Left lung (tissue), 10 donors: Measurements from ENCODE around the gene TCAIM. TPM values are rescaled to one million over a fixed set of nuclear protein-coding genes. Genes with fewer than 3 reads are reported as not detected.
A peak's percentile ranks its signal among the peaks of the same experiment; 100 is the strongest.

Source experiments
- ATAC-seq: fragments of 200-7000 bp; cut with Tn5 transposase; one replicate; pipeline ENCODE4 v1.9.1; 2020; ENCODE audit warnings: moderate library complexity
- DNase-seq, 4 donors: peaks; one replicate each; pipeline ENCODE4 v3.0.0-alpha.2; 2013 to 2020
- H3K27ac ChIP-seq, 2 donors: fragments of 200-600 bp; sonication (generic) in 1 of 2; one replicate each; pipeline versions ENCODE4 v1.5.0 to v1.8.0; 2020 to 2021
- H3K27me3 ChIP-seq, 2 donors: fragments of 200-600 bp; sonication (generic) in 1 of 2; one replicate each; pipeline versions ENCODE4 v1.5.0 to v1.8.0; 2020 to 2021
- H3K36me3 ChIP-seq, 2 donors: fragments of 200-600 bp; sonication (generic) in 1 of 2; one replicate each; pipeline versions ENCODE4 v1.5.0 to v1.8.0; 2020 to 2021
- H3K4me1 ChIP-seq, 2 donors: fragments of 200-600 bp; one replicate each; pipeline ENCODE4 v1.8.0; 2021
- H3K4me3 ChIP-seq, 2 donors: fragments of 200-600 bp; sonication (generic) in 1 of 2; one replicate each; pipeline versions ENCODE4 v1.5.0 to v1.8.0; 2020 to 2021; ENCODE audit warnings: mild to moderate bottlenecking in 1 of 2
- H3K9me3 ChIP-seq, 2 donors: fragments of 200-600 bp; sonication (generic) in 1 of 2; one replicate each; pipeline versions ENCODE4 v1.5.0 to v1.8.0; 2020 to 2021
- CTCF ChIP-seq, 2 donors: fragments of 200-600 bp; sonication (generic) in 1 of 2; IDR thresholded peaks; one replicate each; pipeline versions ENCODE4 v1.5.0 to v1.8.0; 2021; ENCODE audit warnings: antibody characterized with exemption in 2 of 2
- intact Hi-C, 2 donors: fragments of 100-400 bp; cut with DNase I; formaldehyde crosslinking; loops; one replicate each; pipeline versions ENCODE4 v1.11.2 to v1.14.2; 2022
- polyA plus RNA-seq, 6 donors: library from polyadenylated mRNA; unstranded; fragments of 120-200 nt; gene quantifications; one replicate each; pipeline ENCODE4 v1.2.1, GENCODE V29; 2013; ENCODE audit not compliant: insufficient read length in 6 of 6
- total RNA-seq, 2 donors: library from RNA; stranded (reverse); fragmentation: NEBNext Ultra II Directional; extraction: Animal tissue kit (Norgen Biotek cat#: 25700); gene quantifications; one replicate each; pipeline ENCODE4 v1.2.1, GENCODE V29; 2021
- donor health status: DM: no; HTN: yes; CAD: no.
- donor health status: DM: no; HTN: no; CAD: no.

Gene TCAIM
- total and polyA plus RNA-seq, 8 donors, result 23.4 to 30.2 (median 25.6) TPM

- intact Hi-C loops, result no loop called here
- Histone ChIP-seq H3K4me3 (no peak overlapping the region), H3K27ac (no peak overlapping the region), H3K4me1 (no peaks in the 10 kb centered on the region), H3K36me3 (no peaks in the 10 kb centered on the region), H3K9me3 (no peaks in the 10 kb centered on the region), H3K27me3 (no peaks in the 10 kb centered on the region)
- no peak for TF ChIP-seq CTCF (IDR thresholded peaks at IDR 0.05)
- DNase-seq (no peak), ATAC-seq (no peak)
Measured at GRCh38 chr3:44297255-44297654, 41.3 kb upstream of the TCAIM start.

GRCh38 chr3:44301746-44302145, 36.8 kb upstream of the TCAIM start:
- ATAC-seq (no peak), DNase-seq (no peak)
- no peaks in the 10 kb centered on the region for H3K9me3 ChIP-seq
- no peak for TF ChIP-seq CTCF (IDR thresholded peaks at IDR 0.05)
- intact Hi-C loops, result no loop called here
- H3K27me3 ChIP-seq, result peaks cover 0 to 3% of the 10 kb centered on the region in 2 donors
- H3K4me3 ChIP-seq, result no peak overlapping the region
- no peak overlapping the region for H3K27ac ChIP-seq
- H3K4me1 ChIP-seq, result no peaks in the 10 kb centered on the region
- no peaks in the 10 kb centered on the region for H3K36me3 ChIP-seq

GRCh38 chr3:44309500-44309899, 29.1 kb upstream of the TCAIM start:
- Histone ChIP-seq H3K27me3 (peaks cover 0 to 2% of the 10 kb centered on the region in 2 donors), H3K36me3 (no peaks in the 10 kb centered on the region), H3K9me3 (no peaks in the 10 kb centered on the region), H3K4me3 (no peak overlapping the region), H3K4me1 (no peaks in the 10 kb centered on the region), H3K27ac (no peak overlapping the region)
- no peak for TF ChIP-seq CTCF (IDR thresholded peaks at IDR 0.05)
- DNase-seq, result no peak
- ATAC-seq, result no peak
- intact Hi-C loops, result no loop called here

- Histone ChIP-seq H3K36me3 (no peaks in the 10 kb centered on the region), H3K9me3 (no peaks in the 10 kb centered on the region), H3K27me3 (no peaks in the 10 kb centered on the region), H3K4me3 (no peak overlapping the region), H3K4me1 (no peaks in the 10 kb centered on the region), H3K27ac (no peak overlapping the region)
- intact Hi-C loops, result no loop called here
- no peak for DNase-seq
- no peak for ATAC-seq
- no peak for TF ChIP-seq CTCF (IDR thresholded peaks at IDR 0.05)
Measured at GRCh38 chr3:44318891-44319311, 19.7 kb upstream of the TCAIM start.

GRCh38 chr3:44321335-44321734, 17.2 kb upstream of the TCAIM start:
- no peak for DNase-seq
- no peaks in the 10 kb centered on the region for H3K9me3 ChIP-seq
- ATAC-seq, result peak; percentile 60
- no peak overlapping the region for H3K27ac ChIP-seq
- intact Hi-C loops, result no loop called here
- no peaks in the 10 kb centered on the region for H3K27me3 ChIP-seq
- TF ChIP-seq CTCF (IDR thresholded peaks at IDR 0.05), result no peak
- H3K36me3 ChIP-seq, result no peaks in the 10 kb centered on the region
- no peaks in the 10 kb centered on the region for H3K4me1 ChIP-seq
- H3K4me3 ChIP-seq, result no peak overlapping the region
